ENCODE data around the gene CLK2. TPM values are rescaled to one million over a fixed set of nuclear protein-coding genes. Genes with fewer than 3 reads are reported as not detected.
A peak's percentile ranks its signal among the peaks of the same experiment; 100 is the strongest.

The CLK2 gene
- total and polyA plus RNA-seq, 2 of the 8 experiments (the other 6 are each of a cell fraction or from before 2014, with no cell fraction given): 62.2 to 76.0 TPM

GRCh38 chr1:155285063-155285462 lies 11.8 kb upstream of the CLK2 start:
- H3K4me1 ChIP-seq (replicated peaks in 1 of 4; ENCODE audit: control insufficient read depth in 3 of 4, insufficient read depth in 4 of 4, low read length in 3 of 4): no peaks in the 10 kb centered on the region; a peak in 1 of 7 replicates
- WGBS, 2 experiments (ENCODE audit: extremely low coverage in 1 of 2, insufficient coverage in 1 of 2, insufficient read length in 1 of 2, insufficient replicate concordance in 2 of 2, low coverage in 1 of 2, low lambda C conversion rate in 2 of 2, missing lambda C conversion rate in 1 of 2): 94% methylated on average over 14 of the region's 14 CpGs; no CpG with 5 or more reads in 1 of the 2 experiments

More at GRCh38 chr1:155285063-155285462, 11.8 kb upstream of the CLK2 start:
- H3K27me3 ChIP-seq (replicated peaks in 1 of 4; ENCODE audit: control insufficient read depth in 3 of 4, extremely low read depth in 1 of 4, insufficient read depth in 3 of 4, low read length in 3 of 4): no peaks in the 10 kb centered on the region
- H3K4me3 ChIP-seq (ENCODE audit: extremely low read depth in 1 of 4, insufficient read depth in 2 of 4, low read depth in 3 of 4, low read length in 4 of 4): no peak overlapping the region
- no peak overlapping the region for H2BK15ac ChIP-seq (ENCODE audit: low read length)
- no peak overlapping the region for H3K4ac ChIP-seq (replicated peaks; ENCODE audit: insufficient read length, low read depth, low read length)
- ChIA-PET CTCF (ENCODE audit: partially characterized antibody) (interaction anchor here (0.6 to 8.4 kb wide), 5 partner anchors 9 to 287 kb away, joined by 3 to 79 read pairs (median 4); partner anchors contain the start of gene FDPS), POLR2A (ENCODE audit: partially characterized antibody) (interaction anchor here (1.0 to 2.1 kb wide), 5 partner anchors 12 to 41 kb away, joined by 4 to 7 read pairs (median 6); partner anchors contain the start of genes CLK2, RUSC1 and SCAMP3)
- peak overlapping the region; percentile 46 for H4K8ac ChIP-seq (ENCODE audit: extremely low read depth, insufficient read depth, low read length)
- H3K27ac ChIP-seq (ENCODE audit: low read depth, low read length): no peak overlapping the region
- no peak overlapping the region for H3K9ac ChIP-seq (replicated peaks in 1 of 4; ENCODE audit: extremely low read depth in 1 of 4, low read depth in 3 of 4, low read length in 3 of 4)
- H3K23ac ChIP-seq (ENCODE audit: insufficient read length): no peak overlapping the region
- H3K4me2 ChIP-seq (ENCODE audit: insufficient read depth in 1 of 2, low read depth in 2 of 2, low read length in 2 of 2): no peak overlapping the region
- FAIRE-seq (no peak), DNase-seq (ENCODE audit: low read depth in 1 of 2, low spot score in 2 of 2) (no peak)
- H3K79me1 ChIP-seq (ENCODE audit: low read depth, low read length): no peaks in the 10 kb centered on the region
- no peak overlapping the region for H2BK12ac ChIP-seq (ENCODE audit: low read depth, low read length)
- H2BK120ac ChIP-seq (replicated peaks; ENCODE audit: low read depth, low read length): no peak overlapping the region
- no peaks in the 10 kb centered on the region for H3K23me2 ChIP-seq (ENCODE audit: low read depth, low read length)
- no peak overlapping the region for H2BK20ac ChIP-seq (ENCODE audit: low read length)
- TF ChIP-seq RXRA (IDR thresholded peaks at IDR 0.05; ENCODE audit: insufficient read depth, low read depth, low read length) (no peak), CTCF (IDR thresholded peaks at IDR 0.05; ENCODE audit: control extremely low read depth in 1 of 3, insufficient read depth in 1 of 3, low read depth in 1 of 3, low read length in 3 of 3) (no peak), POU5F1 (IDR thresholded peaks at IDR 0.05; ENCODE audit: low read depth, low read length) (no peak), SP2 (IDR thresholded peaks at IDR 0.05; ENCODE audit: low read length) (no peak), SIX5 (IDR thresholded peaks at IDR 0.05; ENCODE audit: low read depth, low read length) (no peak), KDM1A (IDR thresholded peaks at IDR 0.05; ENCODE audit: borderline replicate concordance, low read length) (no peak), BCL11A (IDR thresholded peaks at IDR 0.05; ENCODE audit: low read depth in 2 of 2, low read length in 2 of 2) (no peak), SUZ12 (IDR thresholded peaks at IDR 0.05; ENCODE audit: low read length) (no peak), CHD2 (IDR thresholded peaks at IDR 0.05; ENCODE audit: low read length) (no peak)
- H3K18ac ChIP-seq (ENCODE audit: extremely low read depth, low read length): no peak overlapping the region
- H3K9me3 ChIP-seq (ENCODE audit: insufficient read depth in 2 of 2, low read depth in 1 of 2, low read length in 1 of 2): no peaks in the 10 kb centered on the region
- no peak overlapping the region for H4K5ac ChIP-seq (ENCODE audit: insufficient read length, low read depth, low read length)
- no peak overlapping the region for H3K56ac ChIP-seq (replicated peaks; ENCODE audit: insufficient read length, low read depth, low read length)
- no peaks in the 10 kb centered on the region for H3K79me2 ChIP-seq (ENCODE audit: control insufficient read depth in 1 of 2, insufficient read depth in 2 of 2, low read length in 2 of 2)
- no peak overlapping the region for H3K14ac ChIP-seq (ENCODE audit: insufficient read length)
- no peaks in the 10 kb centered on the region for H4K20me1 ChIP-seq (replicated peaks in 1 of 2; ENCODE audit: control insufficient read depth in 1 of 2, insufficient read depth in 2 of 2, low read length in 2 of 2)
- H4K91ac ChIP-seq (replicated peaks; ENCODE audit: insufficient read length, low read length): no peak overlapping the region
- no peaks in the 10 kb centered on the region; a peak in 1 of 8 replicates for H3K36me3 ChIP-seq (ENCODE audit: control insufficient read depth in 2 of 4, insufficient read depth in 4 of 4, low read length in 3 of 4)
- no peak overlapping the region for H2AK5ac ChIP-seq (ENCODE audit: low read depth, low read length)
- H2BK5ac ChIP-seq (ENCODE audit: low read depth, low read length): no peak overlapping the region; the same call in 1 of the 2 replicates
- H2AFZ ChIP-seq (ENCODE audit: low read length): no peak overlapping the region

Data from H1 (cell line).